Stromal cell of bone marrow (primary cell): ENCODE measurements around the gene CRLF2.
"Not testable (repeated sequence)": the region's sequence is repeated elsewhere in the genome, so short reads cannot be mapped to it uniquely, and the experiment has no call there.

Source experiments
- DNase-seq: peaks from one replicate; pipeline ENCODE4 v3.0.0-alpha.2; 2012; ENCODE audit warnings: low read depth

CRLF2 gene

GRCh38 chrX:1167466-1167865 lies 45.0 kb downstream of the CRLF2 start:
- DNase-seq: no peak

GRCh38 chrX:1165535-1166196 lies 46.8 kb downstream of the CRLF2 start:
- no peak for DNase-seq

GRCh38 chrX:1164322-1165288 lies 47.8 kb downstream of the CRLF2 start:
- DNase-seq: no peak

- DNase-seq: no peak
Measured at GRCh38 chrX:1163231-1163630, 49.2 kb downstream of the CRLF2 start.

- no peak for DNase-seq
Measured at GRCh38 chrX:1162119-1162916, 50.1 kb downstream of the CRLF2 start.

GRCh38 chrX:1159548-1159947 lies 52.9 kb downstream of the CRLF2 start:
- DNase-seq: no peak

GRCh38 chrX:1156681-1157455 lies 55.6 kb downstream of the CRLF2 start:
- DNase-seq: not testable (repeated sequence)

- no peak for DNase-seq
Measured at GRCh38 chrX:1153940-1154339, 58.5 kb downstream of the CRLF2 start.

- DNase-seq: no peak
Measured at GRCh38 chrX:1152090-1152489, 60.4 kb downstream of the CRLF2 start.

GRCh38 chrX:1151378-1152077 lies 60.9 kb downstream of the CRLF2 start:
- DNase-seq: no peak

- no peak for DNase-seq
Measured at GRCh38 chrX:1150569-1151347, 61.7 kb downstream of the CRLF2 start.

GRCh38 chrX:1147611-1148515 lies 64.6 kb downstream of the CRLF2 start:
- DNase-seq: no peak

GRCh38 chrX:1144293-1144692 lies 68.2 kb downstream of the CRLF2 start:
- DNase-seq: no peak
